Subcutaneous abdominal adipose tissue (tissue), 5 donors: ENCODE results near the gene CCDC170.

Experiments
- H3K27ac ChIP-seq: one replicate; pipeline ENCODE4 v1.7.0; 2013; ENCODE audit warnings: low read depth, mild to moderate bottlenecking, inconsistent platforms, low read length, moderate library complexity
- H3K27me3 ChIP-seq, 5 donors: one replicate each; pipeline ENCODE4 v1.7.0; 2013; ENCODE audit warnings: low read length in 5 of 5, inconsistent platforms in 1 of 5; ENCODE audit not compliant: control insufficient read depth in 5 of 5, insufficient read depth in 4 of 5
- H3K36me3 ChIP-seq, 5 donors: one replicate each; pipeline ENCODE4 v1.7.0; 2013; ENCODE audit warnings: low read length in 5 of 5; ENCODE audit not compliant: control insufficient read depth in 5 of 5, insufficient read depth in 5 of 5
- H3K4me1 ChIP-seq, 5 donors: one replicate each; pipeline ENCODE4 v1.7.0; 2013; ENCODE audit warnings: low read length in 5 of 5, mild to moderate bottlenecking in 3 of 5, moderate library complexity in 1 of 5; ENCODE audit not compliant: control insufficient read depth in 5 of 5, insufficient read depth in 5 of 5
- H3K4me3 ChIP-seq, 5 donors: one replicate each; pipeline ENCODE4 v1.7.0; 2013; ENCODE audit warnings: low read length in 5 of 5, low read depth in 1 of 5
- H3K9ac ChIP-seq, 5 donors: one replicate each; pipeline ENCODE4 v1.7.0; 2013; ENCODE audit warnings: low read length in 5 of 5, mild to moderate bottlenecking in 4 of 5, moderate library complexity in 3 of 5
- H3K9me3 ChIP-seq, 5 donors: one replicate each; pipeline ENCODE4 v1.7.0; 2013; ENCODE audit warnings: low read length in 5 of 5; ENCODE audit not compliant: control insufficient read depth in 5 of 5
- donor health status: healthy.
- donor health status: healthy.
- donor health status: healthy.
- donor health status: healthy.
- donor health status: healthy.

The CCDC170 gene

DNA sequence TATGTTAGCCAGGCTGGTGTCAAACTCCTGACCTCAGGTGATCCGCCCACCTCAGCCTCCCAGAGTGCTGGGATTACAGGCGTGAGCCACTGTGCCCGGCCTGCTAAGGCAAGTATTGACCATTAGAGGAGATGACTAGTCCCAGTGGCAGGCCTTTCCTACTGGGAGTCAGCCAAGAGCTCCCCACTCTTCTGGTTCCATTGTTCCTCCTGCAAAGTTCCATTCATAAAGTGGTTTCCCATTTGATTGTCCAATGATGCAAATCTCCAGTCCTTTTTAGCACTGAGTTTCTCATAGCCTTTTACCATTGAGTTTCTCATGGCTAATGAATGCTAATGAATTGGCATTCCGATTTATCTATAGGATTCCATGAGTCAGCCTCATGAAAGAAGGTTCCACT, 165.4 kb downstream of the CCDC170 start:
- no peak overlapping the region for H3K4me3 ChIP-seq
- no peaks in the 10 kb centered on the region for H3K27me3 ChIP-seq
- H3K9me3 ChIP-seq: peaks cover 0 to 7% (median 0%) of the 10 kb centered on the region in 5 donors
- no peak overlapping the region for H3K9ac ChIP-seq
- no peak overlapping the region for H3K27ac ChIP-seq
- no peaks in the 10 kb centered on the region for H3K36me3 ChIP-seq
- no peaks in the 10 kb centered on the region for H3K4me1 ChIP-seq

DNA sequence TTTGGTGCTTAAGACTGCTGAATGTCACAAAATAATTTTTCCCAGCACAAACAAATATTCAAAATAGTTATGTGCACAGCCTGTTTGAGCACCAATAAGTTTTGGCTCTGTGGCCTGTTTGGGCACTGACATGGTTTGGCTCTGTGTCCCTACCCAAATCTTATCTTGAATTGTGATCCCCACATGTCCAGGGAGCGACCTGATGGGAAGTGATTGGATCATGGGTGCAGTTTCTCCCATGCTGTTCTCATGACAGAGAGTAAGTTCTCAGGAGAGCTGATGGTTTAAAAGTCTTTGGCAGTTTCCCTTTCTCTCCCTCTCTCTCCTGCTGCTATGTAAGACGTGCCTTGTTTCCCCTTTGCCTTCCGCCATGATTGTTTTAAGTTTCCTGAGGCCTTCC, 167.7 kb downstream of the CCDC170 start:
- no peak overlapping the region for H3K27ac ChIP-seq
- no peaks in the 10 kb centered on the region for H3K36me3 ChIP-seq
- H3K27me3 ChIP-seq: no peaks in the 10 kb centered on the region
- H3K9me3 ChIP-seq: no peaks in the 10 kb centered on the region
- no peak overlapping the region for H3K9ac ChIP-seq
- H3K4me3 ChIP-seq: no peak overlapping the region
- no peaks in the 10 kb centered on the region for H3K4me1 ChIP-seq

DNA sequence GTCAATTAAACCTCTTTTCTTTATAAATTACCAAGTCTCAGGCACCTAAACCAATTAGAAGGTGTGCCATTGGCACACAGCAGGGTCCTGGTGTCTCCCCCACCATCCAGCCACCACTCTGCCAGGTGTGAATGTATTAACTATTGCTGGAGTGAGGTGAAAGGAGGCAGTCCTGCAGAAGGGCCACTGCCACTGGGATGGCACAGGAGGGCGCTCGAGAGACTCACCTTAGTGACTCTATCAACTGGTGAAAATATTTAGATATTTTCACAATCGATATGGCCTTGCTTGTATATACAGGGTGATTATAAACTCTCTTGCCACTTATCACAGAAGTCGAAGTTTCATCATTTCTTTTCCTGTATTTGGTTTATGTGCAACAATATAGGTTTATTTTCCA, 168.1 kb downstream of the CCDC170 start:
- H3K4me3 ChIP-seq: no peak overlapping the region
- no peak overlapping the region for H3K9ac ChIP-seq
- H3K9me3 ChIP-seq: no peaks in the 10 kb centered on the region
- no peaks in the 10 kb centered on the region for H3K36me3 ChIP-seq
- H3K27ac ChIP-seq: no peak overlapping the region
- H3K4me1 ChIP-seq: no peaks in the 10 kb centered on the region
- no peaks in the 10 kb centered on the region for H3K27me3 ChIP-seq

DNA sequence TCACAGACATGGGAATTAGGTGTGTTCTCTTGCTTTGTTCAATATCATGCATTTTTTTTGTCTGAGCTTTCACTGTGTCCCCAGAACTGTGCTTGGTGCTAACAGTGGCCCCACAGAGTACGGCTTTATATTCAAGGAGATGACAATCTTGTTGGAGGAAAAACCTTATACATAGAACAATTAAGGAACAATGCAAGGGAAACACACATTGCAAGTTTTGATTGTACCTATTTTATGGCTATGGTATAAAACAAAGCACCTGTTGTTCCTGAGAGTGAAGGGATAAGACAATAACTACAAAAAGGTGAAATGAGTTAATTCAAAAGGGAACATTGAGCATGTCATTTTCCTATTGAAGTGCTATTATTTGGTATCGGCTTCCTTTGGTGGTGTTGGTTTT, 169.7 kb downstream of the CCDC170 start:
- Histone ChIP-seq H3K4me1 (peaks cover 0 to 3% (median 2%) of the 10 kb centered on the region in 5 donors), H3K36me3 (no peaks in the 10 kb centered on the region), H3K4me3 (no peak overlapping the region), H3K27me3 (no peaks in the 10 kb centered on the region), H3K9ac (no peak overlapping the region), H3K9me3 (no peaks in the 10 kb centered on the region), H3K27ac (no peak overlapping the region)

DNA sequence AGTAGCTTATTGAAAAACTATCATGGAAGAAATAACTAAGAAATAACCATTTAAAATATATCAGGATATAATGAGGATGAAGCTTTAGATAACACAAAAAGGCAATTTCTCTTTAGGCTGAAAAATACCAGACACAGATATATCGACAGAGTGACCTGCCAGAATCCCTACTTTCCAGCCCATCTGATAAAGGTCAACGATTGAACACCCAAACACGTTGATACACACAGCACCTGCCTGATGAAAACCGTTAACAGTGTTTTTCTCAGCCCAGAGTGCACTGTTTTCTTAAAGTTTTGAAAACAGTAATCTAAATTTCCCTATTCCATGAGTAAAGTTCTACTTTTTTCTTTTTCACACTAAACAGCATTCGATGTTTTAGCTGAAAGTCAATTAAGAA, 170.6 kb downstream of the CCDC170 start:
- Histone ChIP-seq H3K27ac (no peak overlapping the region), H3K4me1 (peaks cover 0 to 10% (median 8%) of the 10 kb centered on the region in 5 donors), H3K27me3 (no peaks in the 10 kb centered on the region), H3K36me3 (no peaks in the 10 kb centered on the region), H3K9ac (no peak overlapping the region), H3K4me3 (no peak overlapping the region), H3K9me3 (no peaks in the 10 kb centered on the region)

DNA sequence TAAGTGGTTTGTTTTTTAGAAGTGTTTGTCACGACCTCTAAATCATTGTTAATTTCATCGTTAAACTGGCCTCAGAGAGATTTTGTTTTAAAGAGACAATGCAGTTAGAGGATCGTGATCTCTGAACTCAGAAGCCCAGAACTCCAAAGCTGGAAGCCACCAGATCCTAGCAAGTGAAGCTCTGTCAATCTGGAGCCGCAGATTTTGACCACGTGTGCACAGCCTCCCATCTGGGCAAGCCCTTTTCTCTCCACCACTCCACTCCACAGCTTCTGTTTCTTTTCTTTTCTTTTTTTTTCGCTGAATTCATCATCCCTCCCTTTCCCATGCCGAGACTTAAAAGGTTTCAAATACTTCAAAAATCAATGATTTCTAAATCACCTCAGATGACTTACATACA, 171.5 kb downstream of the CCDC170 start:
- Histone ChIP-seq H3K4me1 (peaks cover 0 to 12% (median 11%) of the 10 kb centered on the region in 5 donors), H3K27me3 (no peaks in the 10 kb centered on the region), H3K9ac (no peak overlapping the region), H3K9me3 (no peaks in the 10 kb centered on the region), H3K4me3 (no peak overlapping the region), H3K36me3 (no peaks in the 10 kb centered on the region), H3K27ac (peak overlapping the region; percentile 63)

DNA sequence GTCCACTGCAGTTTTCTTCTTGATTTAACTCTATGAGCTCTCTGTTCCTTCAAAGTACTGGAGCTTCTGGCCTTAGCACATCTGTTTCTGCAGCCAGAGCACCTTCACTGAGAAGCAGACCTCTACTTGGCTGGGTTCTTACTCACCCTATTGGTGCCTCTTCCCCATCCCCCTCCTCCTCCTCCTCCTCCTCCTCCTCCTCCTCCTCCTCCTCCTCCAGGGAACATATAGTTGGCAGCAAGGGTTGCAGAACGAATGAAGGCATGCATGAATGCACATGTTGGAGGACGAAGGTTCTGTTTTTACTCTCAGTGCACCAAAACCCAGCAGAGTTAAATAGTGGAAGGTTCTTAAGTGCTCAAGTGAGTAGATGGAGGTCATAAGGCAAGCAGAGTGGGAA, 172.7 kb downstream of the CCDC170 start:
- Histone ChIP-seq H3K27me3 (no peaks in the 10 kb centered on the region), H3K9ac (no peak overlapping the region), H3K9me3 (no peaks in the 10 kb centered on the region), H3K36me3 (no peaks in the 10 kb centered on the region), H3K27ac (peak overlapping the region; percentile 63), H3K4me1 (peaks cover 0 to 12% (median 11%) of the 10 kb centered on the region in 5 donors), H3K4me3 (no peak overlapping the region)

DNA sequence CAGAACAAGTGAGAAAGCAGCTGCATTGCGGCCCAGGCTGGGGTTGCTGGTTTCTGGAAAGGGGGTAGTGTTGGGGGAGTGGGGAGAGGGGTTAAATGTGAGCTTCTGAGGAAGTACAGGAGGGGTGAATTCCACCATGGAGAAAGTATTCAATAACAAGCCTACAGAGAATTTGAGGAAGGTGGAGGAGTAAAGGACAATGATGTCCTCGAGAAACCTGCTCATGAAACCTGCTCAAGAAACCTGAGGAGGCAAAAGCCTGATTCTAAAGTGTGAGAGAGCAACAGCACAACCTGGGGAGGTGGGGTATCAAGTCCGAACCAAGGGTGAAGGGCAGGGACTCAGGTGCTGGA, 175.4 kb downstream of the CCDC170 start:
- Histone ChIP-seq H3K27me3 (no peaks in the 10 kb centered on the region), H3K4me1 (peaks cover 0 to 12% (median 11%) of the 10 kb centered on the region in 5 donors), H3K27ac (peak overlapping the region; percentile 90), H3K9me3 (no peaks in the 10 kb centered on the region), H3K36me3 (no peaks in the 10 kb centered on the region), H3K9ac (no peak overlapping the region), H3K4me3 (peak overlapping the region in 1 of 5 donors; percentile 10)

DNA sequence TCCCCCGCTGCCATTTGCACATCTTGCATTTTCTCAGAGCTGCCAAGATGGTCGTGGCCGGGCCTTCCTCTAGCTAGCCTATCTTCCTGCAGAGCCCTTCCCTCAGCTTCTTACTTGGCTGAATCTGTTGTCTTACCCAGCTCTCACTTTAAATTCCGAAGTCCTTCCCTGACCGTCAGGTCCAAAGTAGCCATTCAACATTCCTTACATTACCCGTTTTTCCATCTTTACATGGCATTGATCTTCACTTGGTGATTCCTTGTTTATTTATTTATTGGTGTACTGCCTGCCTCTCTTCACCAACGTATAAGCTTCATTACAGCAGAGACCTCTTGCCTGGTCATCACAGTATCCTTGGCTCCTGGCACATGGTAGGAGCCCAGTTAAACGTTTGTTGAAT, 176.3 kb downstream of the CCDC170 start:
- no peaks in the 10 kb centered on the region for H3K27me3 ChIP-seq

More for the DNA sequence above, 176.3 kb downstream of the CCDC170 start:
- Histone ChIP-seq H3K27ac (no peak overlapping the region), H3K4me1 (peaks cover 0 to 12% (median 11%) of the 10 kb centered on the region in 5 donors), H3K9me3 (no peaks in the 10 kb centered on the region), H3K4me3 (no peak overlapping the region), H3K9ac (no peak overlapping the region), H3K36me3 (no peaks in the 10 kb centered on the region)
